ENCODE results near the gene MAD2L1BP.

- TF ChIP-seq CTCF (IDR thresholded peaks at IDR 0.05) (no peak), ZFX (IDR thresholded peaks at IDR 0.05; ENCODE audit: borderline replicate concordance) (no peak)
Observed at GRCh38 chr6:43639984-43640800, 4.6 kb downstream of the MAD2L1BP start.

Data from 22Rv1 (cell line).